ENCODE measurements around the gene MSH4.
"Not testable (repeated sequence)": the region's sequence is repeated elsewhere in the genome, so short reads cannot be mapped to it uniquely, and the experiment has no call there.

MSH4 gene

GRCh38 chr1:75943037-75943436 lies 146.4 kb downstream of the MSH4 start:
- not testable (repeated sequence) for DNase-seq (ENCODE audit: low read depth)

GRCh38 chr1:75950176-75950575 lies 153.5 kb downstream of the MSH4 start:
- no peak for DNase-seq (ENCODE audit: low read depth)

- no peak for DNase-seq (ENCODE audit: low read depth)
Measured at GRCh38 chr1:75952016-75952415, 155.3 kb downstream of the MSH4 start.

- no peak for DNase-seq (ENCODE audit: low read depth)
Measured at GRCh38 chr1:75953461-75953860, 156.8 kb downstream of the MSH4 start.

- DNase-seq (ENCODE audit: low read depth): no peak
Measured at GRCh38 chr1:75954586-75954985, 157.9 kb downstream of the MSH4 start.
